ENCODE measurements around the gene PCED1B.

DNA sequence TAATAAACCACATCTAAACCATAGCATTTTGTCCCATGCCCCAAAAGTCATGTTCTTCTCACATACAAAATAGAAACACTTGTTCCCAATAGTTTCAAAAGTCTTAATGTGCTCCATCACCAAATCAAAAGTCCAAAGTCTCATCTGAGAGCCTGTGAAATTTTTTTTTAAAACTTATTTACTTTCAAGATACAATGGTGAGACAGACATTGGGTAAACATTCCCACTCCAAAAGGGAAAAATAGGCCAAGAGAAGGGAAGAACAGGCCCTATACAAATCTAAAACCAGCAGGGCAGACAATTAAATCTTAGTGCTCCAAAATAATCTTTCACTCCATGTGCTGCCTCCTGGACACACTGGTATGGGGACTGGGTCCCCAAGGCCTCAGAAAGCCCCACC, 84.7 kb downstream of the PCED1B start:
- TF ChIP-seq, protein P1, sequence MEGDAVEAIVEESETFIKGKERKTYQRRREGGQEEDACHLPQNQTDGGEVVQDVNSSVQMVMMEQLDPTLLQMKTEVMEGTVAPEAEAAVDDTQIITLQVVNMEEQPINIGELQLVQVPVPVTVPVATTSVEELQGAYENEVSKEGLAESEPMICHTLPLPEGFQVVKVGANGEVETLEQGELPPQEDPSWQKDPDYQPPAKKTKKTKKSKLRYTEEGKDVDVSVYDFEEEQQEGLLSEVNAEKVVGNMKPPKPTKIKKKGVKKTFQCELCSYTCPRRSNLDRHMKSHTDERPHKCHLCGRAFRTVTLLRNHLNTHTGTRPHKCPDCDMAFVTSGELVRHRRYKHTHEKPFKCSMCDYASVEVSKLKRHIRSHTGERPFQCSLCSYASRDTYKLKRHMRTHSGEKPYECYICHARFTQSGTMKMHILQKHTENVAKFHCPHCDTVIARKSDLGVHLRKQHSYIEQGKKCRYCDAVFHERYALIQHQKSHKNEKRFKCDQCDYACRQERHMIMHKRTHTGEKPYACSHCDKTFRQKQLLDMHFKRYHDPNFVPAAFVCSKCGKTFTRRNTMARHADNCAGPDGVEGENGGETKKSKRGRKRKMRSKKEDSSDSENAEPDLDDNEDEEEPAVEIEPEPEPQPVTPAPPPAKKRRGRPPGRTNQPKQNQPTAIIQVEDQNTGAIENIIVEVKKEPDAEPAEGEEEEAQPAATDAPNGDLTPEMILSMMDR (optimal IDR thresholded peaks at IDR 0.05 in 1 of 3, IDR thresholded peaks at IDR 0.05 in 1 of 3, conservative IDR thresholded peaks at IDR 0.05 in 1 of 3; ENCODE audit: extremely low read depth in 1 of 3, insufficient read depth in 2 of 3, low read length in 3 of 3): no peak
- TF ChIP-seq EZH2 (IDR thresholded peaks at IDR 0.05; ENCODE audit: low read length): no peak

Data from keratinocyte (primary cell).